Activated naive CD4-positive, alpha-beta T cell treated with anti-CD3 and anti-CD28 coated beads, Interleukin-2, amount 10 ng/mL, durations not matched to agents 7 days and 5 days (primary cell): ENCODE measurements around the gene CELF2.

Experiments used
- CTCF ChIA-PET: fragments of 350-600 bp; sonication (Branson Sonifier 250); formaldehyde crosslinking; loops from one replicate; lab custom pipeline; 2021; ENCODE audit warnings: antibody characterized with exemption; lab: Charles Lee
- DNase-seq: peaks from one replicate; pipeline ENCODE4 v3.0.0-alpha.2; 2020
- H3K27ac Mint-ChIP-seq: one replicate; pipeline ENCODE4 v1.8.0; 2021; ENCODE audit warnings: mild to moderate bottlenecking, moderate library complexity, mixed read lengths
- H3K27me3 Mint-ChIP-seq: one replicate; pipeline ENCODE4 v1.8.0; 2021; ENCODE audit warnings: mild to moderate bottlenecking, mixed read lengths
- H3K36me3 Mint-ChIP-seq: one replicate; pipeline ENCODE4 v1.8.0; 2021; ENCODE audit warnings: mixed read lengths
- H3K4me1 Mint-ChIP-seq: one replicate; pipeline ENCODE4 v1.8.0; 2021; ENCODE audit warnings: mixed read lengths
- H3K4me3 Mint-ChIP-seq: one replicate; pipeline ENCODE4 v1.8.0; 2021; ENCODE audit warnings: mild to moderate bottlenecking, moderate library complexity, mixed read lengths
- H3K9me3 Mint-ChIP-seq: one replicate; pipeline ENCODE4 v1.8.0; 2021; ENCODE audit warnings: mixed read lengths

CELF2 gene

DNA sequence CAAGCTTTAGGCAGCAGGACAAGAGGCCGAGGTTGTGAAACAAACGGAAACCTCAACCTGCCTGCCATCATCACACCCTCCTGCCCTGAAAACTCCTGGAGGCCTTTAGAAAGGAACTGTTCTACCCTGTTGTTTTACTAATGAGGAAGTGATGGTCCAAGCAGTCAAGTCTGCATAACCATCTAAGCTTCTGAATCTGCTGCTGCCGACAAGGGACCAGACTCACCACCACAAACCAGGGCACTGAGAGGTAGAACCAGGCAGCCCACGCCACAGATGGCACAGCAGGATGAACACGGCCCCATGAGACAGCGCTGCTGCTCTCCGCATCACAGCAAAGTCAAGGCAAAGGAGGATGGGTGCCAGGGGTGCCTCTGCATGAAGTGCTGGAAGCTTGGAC is 209.4 kb downstream of the CELF2 start:
- Mint-ChIP-seq H3K27me3 (no peaks in the 10 kb centered on the region), H3K4me3 (no peak overlapping the region), H3K27ac (peak overlapping the region; percentile 90), H3K36me3 (peaks cover 81% of the 10 kb centered on the region), H3K4me1 (peaks cover 95% of the 10 kb centered on the region), H3K9me3 (no peaks in the 10 kb centered on the region)
- no peak for DNase-seq
- CTCF ChIA-PET, result interaction anchor here (0.7 to 2.9 kb wide), 6 partner anchors 9 to 196 kb away, joined by 3 to 16 read pairs (median 3); no protein-coding TSS in a partner anchor

DNA sequence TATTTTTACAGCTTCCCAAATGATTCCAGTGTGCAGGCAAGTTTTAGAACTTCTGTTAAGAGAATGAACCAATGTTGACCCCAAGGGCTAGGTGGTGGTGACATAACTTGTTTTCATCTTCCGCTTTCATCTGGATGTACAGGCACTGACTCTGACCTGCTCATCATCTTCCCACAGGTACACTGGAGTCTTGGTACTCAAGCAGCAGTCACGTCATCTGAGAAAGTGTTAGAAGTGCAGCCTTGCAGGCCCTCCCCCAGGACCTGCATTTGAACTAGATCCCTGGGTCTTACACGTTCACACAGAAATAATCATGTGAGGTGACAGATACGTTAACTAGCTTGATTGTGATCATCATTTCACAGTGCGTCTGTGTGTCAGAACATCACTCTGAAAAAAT is 212.2 kb downstream of the CELF2 start:
- no peak overlapping the region for H3K4me3 Mint-ChIP-seq
- no peaks in the 10 kb centered on the region for H3K27me3 Mint-ChIP-seq
- no peak for DNase-seq
- H3K4me1 Mint-ChIP-seq, result peaks cover 96% of the 10 kb centered on the region
- H3K9me3 Mint-ChIP-seq, result no peaks in the 10 kb centered on the region
- CTCF ChIA-PET, result interaction anchor here (1.2 kb wide), 1 partner anchor 52 kb away, joined by 4 read pairs; no protein-coding TSS in a partner anchor
- peaks cover 79% of the 10 kb centered on the region for H3K36me3 Mint-ChIP-seq
- H3K27ac Mint-ChIP-seq, result peak overlapping the region; percentile 70

DNA sequence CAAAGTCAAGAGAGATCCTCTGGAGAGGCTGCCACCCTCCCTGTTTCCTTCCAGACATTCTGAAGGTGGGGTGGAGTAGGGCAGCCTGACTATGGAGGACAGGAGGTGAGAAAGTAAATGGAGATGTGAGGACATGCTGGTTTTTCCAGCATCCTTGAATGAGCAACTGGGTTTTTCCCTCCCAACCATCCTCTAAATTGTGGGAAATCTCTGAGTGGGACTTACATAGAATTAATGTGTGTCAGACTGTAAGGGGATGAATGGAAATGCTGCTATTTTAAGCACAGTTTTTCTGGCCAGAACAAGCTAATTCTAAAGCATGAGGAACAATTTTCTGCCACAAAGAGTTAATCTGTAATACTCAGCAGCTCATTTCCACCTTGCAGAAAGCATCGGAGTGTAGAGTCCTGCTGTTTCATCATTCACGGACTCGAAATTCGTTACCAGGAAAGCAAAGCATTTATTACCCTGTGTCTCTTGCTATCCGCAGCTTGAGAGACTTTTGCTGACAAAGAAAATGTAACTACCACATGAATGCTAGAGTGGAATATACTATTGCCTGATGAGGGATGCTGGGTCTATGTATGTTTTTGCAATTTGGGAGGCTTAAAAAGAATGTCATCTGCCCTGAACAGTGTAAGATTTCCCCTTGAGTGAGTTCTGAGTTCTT is 213.0 kb downstream of the CELF2 start:
- DNase-seq, result no peak
- CTCF ChIA-PET, result interaction anchor here (1.0 to 1.2 kb wide), 2 partner anchors 13 to 52 kb away, joined by 3 to 4 read pairs; no protein-coding TSS in a partner anchor
- Mint-ChIP-seq H3K27ac (no peak overlapping the region), H3K9me3 (no peaks in the 10 kb centered on the region), H3K27me3 (no peaks in the 10 kb centered on the region), H3K36me3 (peaks cover 78% of the 10 kb centered on the region), H3K4me1 (peaks cover 96% of the 10 kb centered on the region), H3K4me3 (no peak overlapping the region)

DNA sequence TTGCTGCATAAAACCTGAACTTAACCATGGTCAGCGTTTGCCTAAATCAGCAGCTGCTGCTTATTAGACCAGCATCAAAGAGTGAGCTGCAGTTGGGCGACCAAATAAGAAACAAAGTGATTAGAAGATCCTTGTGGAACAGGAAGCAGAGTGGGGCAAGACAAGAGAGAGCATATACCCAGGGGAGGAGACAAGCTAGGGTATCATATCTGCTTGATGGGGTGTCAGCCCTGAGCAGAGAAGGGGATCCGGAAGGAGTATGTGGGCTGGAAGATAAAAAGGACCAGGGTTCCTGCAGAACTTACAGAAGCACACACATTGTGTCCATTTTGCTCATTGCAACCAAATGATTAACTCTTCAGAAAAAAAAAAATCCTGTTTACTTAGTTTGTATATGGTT is 213.6 kb downstream of the CELF2 start:
- H3K27me3 Mint-ChIP-seq, result no peaks in the 10 kb centered on the region
- H3K4me3 Mint-ChIP-seq, result no peak overlapping the region
- DNase-seq, result no peak
- CTCF ChIA-PET, result interaction anchor here (1.0 kb wide), 2 partner anchors 12 to 52 kb away, joined by 3 read pairs; no protein-coding TSS in a partner anchor
- H3K36me3 Mint-ChIP-seq, result peaks cover 78% of the 10 kb centered on the region
- H3K9me3 Mint-ChIP-seq, result no peaks in the 10 kb centered on the region
- H3K27ac Mint-ChIP-seq, result no peak overlapping the region
- H3K4me1 Mint-ChIP-seq, result peaks cover 96% of the 10 kb centered on the region

DNA sequence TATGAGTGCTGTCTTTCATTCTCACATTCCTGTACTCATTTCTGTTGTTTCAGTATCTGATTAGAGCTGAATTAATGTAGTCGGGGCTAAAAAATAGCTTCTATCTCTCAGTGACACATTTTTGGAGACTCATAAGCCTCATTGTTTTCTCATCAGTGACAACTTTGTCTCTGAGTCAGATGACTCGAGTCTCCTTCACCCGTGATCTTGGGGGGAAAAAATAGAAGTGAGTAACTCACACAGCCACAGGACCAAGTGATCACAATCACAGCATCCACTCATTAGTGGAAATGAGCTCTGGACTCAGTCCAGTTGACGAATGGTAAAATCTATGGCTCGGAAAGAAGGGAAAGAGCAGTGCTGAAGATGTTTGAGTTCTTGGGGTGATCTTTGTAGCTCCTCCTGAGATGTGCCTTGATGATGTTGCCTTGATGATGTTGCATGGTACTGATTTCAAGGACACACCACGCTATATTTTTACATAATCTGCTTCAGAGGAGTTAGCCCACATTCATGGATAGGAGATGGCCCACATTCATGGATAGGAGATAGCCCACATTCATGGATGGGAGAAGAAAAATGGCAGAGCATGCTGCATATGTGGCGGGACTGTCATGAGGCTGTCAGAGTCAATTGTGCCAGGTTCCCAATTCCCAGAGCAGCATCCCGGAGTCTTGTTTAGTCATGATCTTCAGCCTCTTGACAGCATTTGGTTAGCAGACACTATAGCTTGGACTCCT is 214.7 kb downstream of the CELF2 start:
- peaks cover 80% of the 10 kb centered on the region for H3K36me3 Mint-ChIP-seq
- CTCF ChIA-PET, result interaction anchor here (1.0 to 1.1 kb wide), 3 partner anchors 13 to 53 kb away, joined by 3 read pairs; no protein-coding TSS in a partner anchor
- H3K27ac Mint-ChIP-seq, result peak overlapping the region; percentile 80
- H3K9me3 Mint-ChIP-seq, result no peaks in the 10 kb centered on the region
- DNase-seq, result no peak
- peaks cover 96% of the 10 kb centered on the region for H3K4me1 Mint-ChIP-seq
- no peaks in the 10 kb centered on the region for H3K27me3 Mint-ChIP-seq
- H3K4me3 Mint-ChIP-seq, result no peak overlapping the region

DNA sequence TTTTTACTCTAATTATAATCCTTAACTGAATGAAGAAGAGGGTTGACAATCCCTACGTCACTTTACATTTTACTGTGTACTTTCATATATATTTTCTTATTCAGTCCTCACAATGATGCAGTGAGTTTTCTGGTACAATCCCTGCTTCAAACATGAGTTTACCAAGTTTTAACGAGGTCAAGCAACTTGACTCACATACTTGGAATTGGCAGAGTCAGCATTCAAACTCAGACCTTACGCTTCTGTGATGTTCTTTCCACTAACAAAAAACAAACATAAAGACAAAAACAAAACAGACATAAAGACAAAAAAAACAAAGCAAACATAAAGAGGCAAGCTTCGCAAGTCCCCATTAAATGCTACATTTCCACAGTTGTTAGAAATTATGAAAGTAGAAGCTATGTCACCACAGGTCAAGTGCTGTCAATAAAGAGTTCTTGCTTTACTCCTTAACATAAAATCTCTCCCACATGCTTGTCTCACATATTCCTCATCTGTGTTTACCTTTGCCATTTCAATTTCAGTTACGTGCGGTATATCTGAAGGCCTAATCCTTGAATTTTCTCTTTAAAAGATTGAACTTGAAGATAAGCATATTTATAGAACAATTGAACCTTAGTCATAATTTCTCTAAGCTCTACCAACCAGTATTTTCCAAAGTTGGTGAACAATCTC is 217.3 kb downstream of the CELF2 start:
- Mint-ChIP-seq H3K9me3 (no peaks in the 10 kb centered on the region), H3K36me3 (peaks cover 69% of the 10 kb centered on the region), H3K27me3 (no peaks in the 10 kb centered on the region), H3K4me3 (no peak overlapping the region), H3K27ac (peak overlapping the region; percentile 81), H3K4me1 (peaks cover 87% of the 10 kb centered on the region)
- CTCF ChIA-PET, result interaction anchor here (1.2 kb wide), 2 partner anchors 56 to 71 kb away, joined by 4 read pairs; no protein-coding TSS in a partner anchor
- DNase-seq, result no peak

DNA sequence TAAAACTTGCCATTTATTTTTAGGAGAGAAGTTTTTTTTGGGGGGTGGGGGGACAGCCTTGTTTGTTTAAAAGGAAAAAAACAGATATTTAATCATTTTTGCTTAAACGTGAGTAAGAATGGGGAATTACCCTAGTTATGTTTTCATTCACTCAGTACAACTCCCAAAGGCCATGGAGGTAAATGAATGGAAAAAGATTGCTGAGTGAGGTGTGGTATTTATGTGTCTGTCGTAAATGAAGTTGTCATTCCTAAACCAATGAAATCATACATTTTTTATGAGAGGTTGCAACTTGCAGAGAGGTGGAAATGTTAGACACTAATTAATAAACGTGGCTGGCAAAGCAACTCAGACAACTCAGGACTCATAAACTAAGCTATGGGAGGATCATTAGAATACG is 218.1 kb downstream of the CELF2 start:
- Mint-ChIP-seq H3K9me3 (no peaks in the 10 kb centered on the region), H3K4me1 (peaks cover 87% of the 10 kb centered on the region), H3K27me3 (no peaks in the 10 kb centered on the region), H3K27ac (peak overlapping the region; percentile 81), H3K36me3 (peaks cover 68% of the 10 kb centered on the region), H3K4me3 (no peak overlapping the region)
- CTCF ChIA-PET, result interaction anchor here (1.0 to 1.2 kb wide), 2 partner anchors 9 to 56 kb away, joined by 3 to 4 read pairs; no protein-coding TSS in a partner anchor
- DNase-seq, result no peak

DNA sequence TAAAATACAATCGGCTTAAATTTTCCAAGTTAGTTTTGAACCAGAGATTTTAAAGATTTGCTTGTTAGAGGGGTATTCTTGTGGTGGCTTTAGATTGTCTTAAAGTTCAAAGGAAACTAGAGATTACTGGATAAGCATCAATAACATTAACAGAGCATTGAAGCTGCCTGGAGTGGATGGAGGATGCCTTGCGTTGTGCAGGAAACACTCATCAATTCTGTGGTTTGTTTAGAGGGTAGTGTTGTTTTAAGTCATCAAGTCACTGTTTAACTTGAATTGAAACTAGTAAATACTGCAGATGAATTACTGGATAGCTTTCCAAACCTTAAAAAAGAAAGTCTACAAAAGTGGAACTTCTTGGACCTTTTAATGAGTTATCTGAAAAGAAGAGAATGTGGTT is 218.6 kb downstream of the CELF2 start:
- DNase-seq, result peak; percentile 50
- CTCF ChIA-PET, result interaction anchor here (1.0 to 1.2 kb wide), 2 partner anchors 9 to 57 kb away, joined by 3 to 4 read pairs; no protein-coding TSS in a partner anchor
- Mint-ChIP-seq H3K9me3 (no peaks in the 10 kb centered on the region), H3K27me3 (no peaks in the 10 kb centered on the region), H3K27ac (peak overlapping the region; percentile 81), H3K36me3 (peaks cover 65% of the 10 kb centered on the region), H3K4me1 (peaks cover 86% of the 10 kb centered on the region), H3K4me3 (no peak overlapping the region)

DNA sequence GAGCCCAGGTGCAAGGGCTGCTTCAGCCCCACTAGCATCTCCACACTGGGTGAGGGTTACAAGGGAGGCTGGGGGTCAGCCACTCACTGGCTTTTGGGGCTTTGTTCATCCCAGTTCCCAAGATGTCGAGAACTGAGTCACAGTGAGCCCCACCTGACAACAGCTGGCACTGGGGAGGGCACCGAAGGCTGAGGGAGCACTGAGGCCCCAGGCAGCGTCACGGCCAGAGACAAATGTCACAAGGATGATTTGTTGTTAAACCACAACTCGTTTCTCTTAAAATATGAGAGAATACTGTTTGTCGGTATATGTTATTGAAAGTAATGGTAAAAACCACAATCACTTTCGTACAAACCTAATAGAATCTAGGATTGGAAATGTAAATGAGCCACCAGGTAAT is 219.9 kb downstream of the CELF2 start:
- no peaks in the 10 kb centered on the region for H3K9me3 Mint-ChIP-seq
- H3K4me3 Mint-ChIP-seq, result no peak overlapping the region
- H3K27me3 Mint-ChIP-seq, result no peaks in the 10 kb centered on the region
- CTCF ChIA-PET, result interaction anchor here (1.1 kb wide), 1 partner anchor 57 kb away, joined by 4 read pairs; no protein-coding TSS in a partner anchor
- peaks cover 64% of the 10 kb centered on the region for H3K36me3 Mint-ChIP-seq
- peak overlapping the region; percentile 81 for H3K27ac Mint-ChIP-seq
- no peak for DNase-seq
- peaks cover 89% of the 10 kb centered on the region for H3K4me1 Mint-ChIP-seq

DNA sequence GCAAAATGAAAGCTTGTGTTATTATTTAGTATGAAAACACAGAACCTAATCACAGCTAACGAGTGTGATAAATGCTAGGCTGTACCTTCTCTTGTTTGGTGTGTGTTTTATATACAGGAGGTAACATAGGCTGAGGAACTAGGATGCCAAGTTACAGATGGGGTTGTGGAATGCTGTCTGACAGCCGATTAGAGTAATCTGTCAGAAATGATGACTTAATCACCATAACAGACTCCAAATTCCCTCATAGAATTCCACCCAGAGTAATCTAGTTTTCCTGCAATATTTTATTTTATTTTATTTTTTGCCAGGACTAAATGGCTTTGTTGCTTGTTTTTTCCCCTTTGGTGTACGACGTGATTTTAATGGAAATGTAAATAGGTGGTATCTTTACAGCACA is 221.2 kb downstream of the CELF2 start:
- Mint-ChIP-seq H3K4me3 (no peak overlapping the region), H3K36me3 (peaks cover 62% of the 10 kb centered on the region), H3K27ac (no peak overlapping the region), H3K27me3 (no peaks in the 10 kb centered on the region), H3K9me3 (no peaks in the 10 kb centered on the region), H3K4me1 (peaks cover 88% of the 10 kb centered on the region)
- CTCF ChIA-PET, result no interaction called here
- DNase-seq, result no peak

DNA sequence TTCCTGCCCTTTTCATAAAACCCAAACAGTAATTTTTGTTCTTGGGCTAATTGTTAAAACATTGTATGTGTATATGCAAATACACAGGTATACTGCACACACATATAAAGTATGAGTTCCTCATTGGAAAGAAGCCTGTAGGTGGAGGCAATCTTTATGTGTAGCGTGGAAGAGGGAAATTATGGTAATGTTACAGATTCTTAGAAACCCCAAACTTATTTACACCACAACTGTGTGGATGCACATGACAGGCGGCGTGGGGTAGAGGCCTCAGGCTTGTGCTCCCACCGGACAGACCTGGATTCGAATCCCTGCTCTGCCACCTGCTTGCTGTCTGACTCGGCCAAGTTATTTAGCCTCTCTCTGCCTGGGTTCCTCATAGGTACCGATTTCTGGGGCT is 223.0 kb downstream of the CELF2 start:
- Mint-ChIP-seq H3K4me3 (no peak overlapping the region), H3K27ac (no peak overlapping the region), H3K9me3 (no peaks in the 10 kb centered on the region), H3K4me1 (peaks cover 75% of the 10 kb centered on the region), H3K27me3 (no peaks in the 10 kb centered on the region), H3K36me3 (peaks cover 51% of the 10 kb centered on the region)
- no peak for DNase-seq
- CTCF ChIA-PET, result no interaction called here

DNA sequence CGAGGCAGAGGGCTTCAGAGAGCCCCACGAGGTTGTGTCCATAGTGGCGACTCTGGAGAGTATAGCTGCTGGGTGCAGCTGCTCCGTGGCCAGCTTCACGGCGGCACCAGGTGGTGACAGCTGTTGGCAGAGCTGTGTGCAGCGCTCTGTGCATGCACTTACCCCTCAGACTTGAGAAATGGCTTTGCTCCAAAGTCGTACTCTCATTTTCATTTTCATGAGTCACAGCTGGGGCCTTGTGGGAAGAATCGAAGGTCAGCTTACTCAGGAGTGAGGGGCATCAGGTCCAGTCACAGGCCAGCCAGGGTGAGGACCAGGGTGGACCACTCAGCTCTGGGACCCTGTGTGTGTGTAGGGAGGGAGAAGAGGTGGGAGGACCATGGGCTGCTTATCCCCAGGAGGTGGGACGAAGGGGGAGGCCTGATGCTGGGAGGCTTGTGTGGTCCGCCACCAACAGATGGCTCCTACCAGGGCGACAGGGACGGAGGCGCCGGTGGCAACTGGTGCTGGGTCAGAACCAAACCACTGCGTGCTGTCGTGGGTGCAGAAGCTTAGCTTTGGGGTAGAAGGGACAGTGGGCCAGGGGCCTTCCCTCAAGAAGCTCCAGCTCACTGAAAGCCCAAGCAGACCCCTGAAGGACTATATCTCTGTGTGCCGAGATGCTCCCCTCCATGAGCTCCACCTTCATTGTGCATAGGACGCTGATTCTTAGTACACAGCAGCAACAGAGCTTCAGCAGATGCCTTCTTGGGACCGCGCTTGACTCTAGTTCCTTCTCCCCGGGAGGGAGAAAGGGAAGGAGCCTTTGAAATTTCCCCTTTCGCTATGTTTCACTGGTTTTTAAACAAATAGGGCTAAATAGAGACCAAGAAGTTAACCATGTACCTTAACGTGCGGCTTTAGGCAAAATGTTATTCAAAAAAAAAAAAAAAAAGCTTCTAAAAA is 225.0 kb downstream of the CELF2 start:
- Mint-ChIP-seq H3K4me1 (peaks cover 54% of the 10 kb centered on the region), H3K27ac (peak overlapping the region; percentile 74), H3K27me3 (no peaks in the 10 kb centered on the region), H3K36me3 (peaks cover 31% of the 10 kb centered on the region), H3K9me3 (no peaks in the 10 kb centered on the region), H3K4me3 (no peak overlapping the region)
- CTCF ChIA-PET, result interaction anchor here (0.8 to 1.7 kb wide), 5 partner anchors 9 to 131 kb away, joined by 3 to 4 read pairs (median 3); no protein-coding TSS in a partner anchor
- DNase-seq, result no peak
